Stimulated activated CD4-positive, alpha-beta T cell treated with anti-CD3 and anti-CD28 coated beads, Interleukin-12 subunit alpha, Interleukin-12 subunit beta, amount 100 ng/mL, for 24 hours (primary cell): ENCODE measurements around the gene LZTS2.
"Not testable (repeated sequence)": the region's sequence is repeated elsewhere in the genome, so short reads cannot be mapped to it uniquely, and the experiment has no call there.

Experiments
- DNase-seq, 2 experiments: peaks; one replicate each; pipeline ENCODE4 v3.0.0-alpha.2; 2020; ENCODE audit warnings: low read depth in 2 of 2

Gene LZTS2

GRCh38 chr10:100999742-101000126 is at the start of gene LZTS2:
Gene LZTS2 (plus strand): TSS chr10:100999808. CDS start chr10:101002539, 2,731 bp downstream.
- DNase-seq = no peak

GRCh38 chr10:100960251-100960650 is 39.4 kb upstream of the LZTS2 start:
- DNase-seq = no peak

- no peak for DNase-seq
These were observed 37.1 kb upstream of the LZTS2 start for GRCh38 chr10:100962351-100963080.

- DNase-seq = no peak
These were observed 35.8 kb upstream of the LZTS2 start for GRCh38 chr10:100963826-100964225.

GRCh38 chr10:100965820-100966219 is 33.8 kb upstream of the LZTS2 start:
- no peak for DNase-seq

GRCh38 chr10:100966887-100967286 is 32.7 kb upstream of the LZTS2 start:
- no peak for DNase-seq

GRCh38 chr10:100967332-100967731 is 32.3 kb upstream of the LZTS2 start:
- no peak for DNase-seq

- no peak for DNase-seq
These were observed 31.4 kb upstream of the LZTS2 start for GRCh38 chr10:100968062-100968736.

- DNase-seq = no peak
These were observed 30.8 kb upstream of the LZTS2 start for GRCh38 chr10:100968863-100969186.

- peak in 1 of 2 experiments; percentile 22 for DNase-seq
These were observed 30.2 kb upstream of the LZTS2 start, which contains the start of gene SEMA4G for GRCh38 chr10:100969187-100970075. Gene SEMA4G (plus strand): TSS chr10:100969504. CDS start chr10:100972913, 3,409 bp downstream.

GRCh38 chr10:100970076-100970913 is 29.3 kb upstream of the LZTS2 start:
- no peak for DNase-seq

- no peak for DNase-seq
These were observed 28.4 kb upstream of the LZTS2 start for GRCh38 chr10:100970914-100971811.

GRCh38 chr10:100972115-100972903 is 27.3 kb upstream of the LZTS2 start:
- DNase-seq = no peak

GRCh38 chr10:100972904-100973535 is 26.6 kb upstream of the LZTS2 start:
- DNase-seq = no peak

- not testable (repeated sequence) for DNase-seq
These were observed 24.2 kb upstream of the LZTS2 start for GRCh38 chr10:100975397-100975796.

GRCh38 chr10:100976906-100977305 is 22.7 kb upstream of the LZTS2 start:
- DNase-seq = no peak

GRCh38 chr10:100977436-100977835 is 22.2 kb upstream of the LZTS2 start:
- DNase-seq = no peak

- no peak for DNase-seq
These were observed 21.3 kb upstream of the LZTS2 start for GRCh38 chr10:100978121-100978900.

GRCh38 chr10:100978901-100979195 is 20.8 kb upstream of the LZTS2 start:
- no peak for DNase-seq
